Liver (tissue), 9 donors: Measurements from ENCODE around the gene ZNF578. TPM values are rescaled to one million over a fixed set of nuclear protein-coding genes. Genes with fewer than 3 reads are reported as not detected.
A peak's percentile ranks its signal among the peaks of the same experiment; 100 is the strongest.
"Not testable (repeated sequence)": the region's sequence is repeated elsewhere in the genome, so short reads cannot be mapped to it uniquely, and the experiment has no call there.

Source experiments
- DNase-seq: peaks from one replicate; pipeline ENCODE4 v3.0.0-alpha.2; 2017; ENCODE audit warnings: low spot score
- H3K27ac ChIP-seq, 2 donors: one replicate each; pipeline ENCODE4 v1.7.0; 2013; ENCODE audit warnings: inconsistent platforms in 2 of 2, low read length in 2 of 2, control low read depth in 1 of 2, low read depth in 1 of 2, mild to moderate bottlenecking in 1 of 2
- H3K27me3 ChIP-seq, 4 donors: one replicate each; pipeline versions ENCODE4 v1.6.1 to v1.7.0; 2013; ENCODE audit warnings: low read length in 3 of 4, inconsistent platforms in 1 of 4, mild to moderate bottlenecking in 1 of 4, moderate library complexity in 1 of 4; ENCODE audit not compliant: control insufficient read depth in 4 of 4, insufficient read depth in 4 of 4
- H3K36me3 ChIP-seq, 4 donors: one replicate each; pipeline versions ENCODE4 v1.6.1 to v1.7.0; 2013; ENCODE audit warnings: low read length in 3 of 4, mild to moderate bottlenecking in 3 of 4, low read depth in 1 of 4, moderate library complexity in 1 of 4; ENCODE audit not compliant: control insufficient read depth in 4 of 4, insufficient read depth in 3 of 4
- H3K4me1 ChIP-seq, 4 donors: one replicate each; pipeline versions ENCODE4 v1.6.1 to v1.7.0; 2013; ENCODE audit warnings: low read length in 3 of 4, mild to moderate bottlenecking in 3 of 4, moderate library complexity in 1 of 4; ENCODE audit not compliant: control insufficient read depth in 4 of 4, insufficient read depth in 4 of 4
- H3K4me3 ChIP-seq, 3 donors: one replicate each; pipeline versions ENCODE4 v1.6.1 to v1.7.0; 2013; ENCODE audit warnings: low read length in 3 of 3, control low read depth in 1 of 3, low read depth in 1 of 3, mild to moderate bottlenecking in 1 of 3
- H3K9ac ChIP-seq, 2 donors: one replicate each; pipeline ENCODE4 v1.7.0; 2013; ENCODE audit warnings: low read length in 2 of 2, mild to moderate bottlenecking in 2 of 2, moderate library complexity in 2 of 2, control low read depth in 1 of 2, low read depth in 1 of 2
- H3K9me3 ChIP-seq, 4 donors: one replicate each; pipeline versions ENCODE4 v1.6.1 to v1.7.0; 2013; ENCODE audit warnings: low read length in 3 of 4; ENCODE audit not compliant: control insufficient read depth in 4 of 4
- EGR1 ChIP-seq, 2 donors: IDR thresholded peaks; 2 replicates each; pipeline ENCODE4 v1.6.1; 2016 to 2018; ENCODE audit warnings: antibody characterized with exemption in 2 of 2, low read depth in 2 of 2
- FOXA2 ChIP-seq: IDR thresholded peaks from 2 replicates; pipeline ENCODE4 v1.6.1; 2016; ENCODE audit warnings: antibody characterized with exemption
- HNF4G ChIP-seq: IDR thresholded peaks from 2 replicates; pipeline ENCODE4 v1.6.1; 2016; ENCODE audit warnings: antibody characterized with exemption
- JUND ChIP-seq, 2 donors: IDR thresholded peaks; 2 replicates each; pipeline ENCODE4 v1.6.1; 2016; ENCODE audit warnings: antibody characterized with exemption in 2 of 2
- NR2F2 ChIP-seq: IDR thresholded peaks from 2 replicates; pipeline ENCODE4 v1.6.1; 2016; ENCODE audit warnings: antibody characterized with exemption
- RAD21 ChIP-seq, 2 donors: IDR thresholded peaks; 2 replicates each; pipeline ENCODE4 v1.6.1; 2016; ENCODE audit warnings: antibody characterized with exemption in 2 of 2, mild to moderate bottlenecking in 2 of 2
- SP1 ChIP-seq: IDR thresholded peaks from 2 replicates; pipeline ENCODE4 v1.6.1; 2018; ENCODE audit warnings: antibody characterized with exemption, mild to moderate bottlenecking
- TAF1 ChIP-seq: conservative IDR thresholded peaks from 2 replicates; pipeline ENCODE4 v1.6.1; 2016; ENCODE audit warnings: antibody characterized with exemption, mild to moderate bottlenecking
- YY1 ChIP-seq: IDR thresholded peaks from 2 replicates; pipeline ENCODE4 v1.6.1; 2016; ENCODE audit warnings: antibody characterized with exemption, mild to moderate bottlenecking
- WGBS: extraction: QIAGEN DNeasy Blood & Tissue Kit; methylation state at CpG from one replicate; pipeline ENCODE4 v1.1.7; 2013; 5-methylcytosine and 5-hydroxymethylcytosine counted together
- polyA plus RNA-seq, 2 donors: library from polyadenylated mRNA; stranded (reverse) in 1 of 2; unstranded in 1 of 2; fragments of 200-250 nt in 1 of 2; fragments of >200 nt in 1 of 2; fragmentation: Nextera tagmentation in 1 of 2; extraction: Ambion mirVana in 1 of 2; gene quantifications; one replicate each; pipeline versions ENCODE4 v1.2.1 to v1.2.3, GENCODE V29; 2013 to 2015
- total RNA-seq, 2 donors: library from RNA; depleted of rRNA; stranded (reverse); fragments of >200 nt; gene quantifications; one replicate each; pipeline ENCODE4 v1.2.3, GENCODE V29; 2014
- TF ChIP-seq, protein P1 (sequence below): IDR thresholded peaks from 2 replicates; pipeline ENCODE4 v1.6.1; 2016; ENCODE audit warnings: antibody characterized with exemption
- TF ChIP-seq, protein P2 (sequence below): IDR thresholded peaks from 2 replicates; pipeline ENCODE4 v1.6.1; 2016; ENCODE audit warnings: antibody characterized with exemption
- TF ChIP-seq, protein P3 (sequence below): IDR thresholded peaks from 2 replicates; pipeline ENCODE4 v1.6.1; 2016; ENCODE audit warnings: antibody characterized with exemption, mild to moderate bottlenecking
- donor health status: healthy.
- donor health status: healthy.
- donor health status: healthy.
- donor health status: healthy.
- donor health status: healthy.

Gene ZNF578
- total and polyA plus RNA-seq, 4 donors = 0.09 to 0.56 (median 0.25) TPM; not detected in 1

DNA sequence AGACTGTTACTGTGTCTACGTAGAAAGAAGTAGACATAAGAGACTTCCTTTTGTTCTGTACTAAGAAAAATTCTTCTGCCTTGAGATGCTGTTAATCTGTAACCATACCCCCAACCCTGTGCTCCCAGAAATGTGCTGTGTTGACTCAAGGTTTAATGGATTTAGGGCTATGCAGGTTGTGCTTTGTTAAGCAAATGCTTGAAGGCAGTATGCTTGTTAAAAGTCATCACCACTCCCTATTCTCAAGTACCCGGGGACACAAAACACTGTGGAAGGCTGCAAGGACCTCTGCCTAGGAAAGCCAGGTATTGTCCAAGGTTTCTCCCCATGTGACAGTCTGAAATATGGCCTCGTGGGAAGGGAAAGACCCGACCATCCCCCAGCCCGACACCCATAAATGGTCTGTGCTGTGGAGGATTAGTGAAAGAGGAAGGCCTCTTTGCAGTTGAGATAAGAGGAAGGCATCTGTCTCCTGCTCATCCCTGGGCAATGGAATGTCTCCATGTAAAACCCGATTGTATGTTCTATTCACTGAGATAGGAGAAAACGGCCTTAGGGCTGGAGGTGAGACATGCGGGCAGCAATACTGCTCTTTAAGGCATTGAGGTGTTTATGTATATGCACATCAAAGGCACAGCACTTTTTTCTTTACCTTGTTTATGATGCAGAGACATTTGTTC is 32.3 kb downstream of the ZNF578 start:
- H3K4me1 ChIP-seq, H3K9ac ChIP-seq: not testable (repeated sequence)
- H3K9me3 ChIP-seq = peaks cover 7 to 46% (median 43%) of the 10 kb centered on the region in 4 donors

DNA sequence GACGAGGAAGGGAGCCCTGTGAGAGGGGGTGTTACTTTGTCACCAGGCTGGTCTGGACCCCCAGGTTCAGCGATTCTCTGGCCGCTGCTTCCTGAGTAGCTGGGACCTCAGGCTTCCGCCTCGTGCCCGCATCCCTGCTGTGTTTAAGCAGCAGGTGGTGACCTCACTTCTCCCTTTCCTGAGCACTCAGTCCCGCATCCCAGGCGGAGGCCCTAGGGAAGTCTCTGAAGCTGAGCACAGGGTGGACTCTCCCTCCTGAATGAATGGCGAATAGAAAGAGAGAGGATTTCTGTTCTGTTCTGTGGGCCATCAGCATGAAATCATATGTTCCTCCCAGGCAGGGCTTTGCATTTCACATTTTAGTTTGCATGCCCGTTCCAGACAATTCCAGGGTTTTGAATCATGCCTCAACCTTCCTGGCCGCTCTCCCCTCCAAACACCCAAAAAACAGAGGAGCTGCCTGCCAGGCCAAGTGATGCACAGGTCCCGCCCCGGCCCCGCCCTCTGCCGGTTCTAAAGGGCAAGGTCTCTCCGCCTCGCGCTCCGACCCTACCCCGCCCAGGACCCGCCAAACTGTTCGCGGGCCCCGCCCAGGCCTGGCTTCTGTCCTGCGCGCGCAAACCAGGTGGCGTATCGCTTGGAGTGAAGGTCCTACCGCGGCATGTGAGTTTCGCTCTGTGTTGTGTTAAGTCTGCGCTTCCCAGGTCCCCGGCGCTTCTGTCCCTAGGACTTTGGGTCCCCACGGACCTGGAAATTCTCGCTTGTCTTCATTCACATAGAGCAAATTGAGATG is 39.0 kb downstream of the ZNF578 start:
- TF ChIP-seq YY1 = no peak
- TF ChIP-seq JUND (IDR thresholded peaks at IDR 0.05) = no peak
- TF ChIP-seq NR2F2 = no peak
- TF ChIP-seq, protein P1, sequence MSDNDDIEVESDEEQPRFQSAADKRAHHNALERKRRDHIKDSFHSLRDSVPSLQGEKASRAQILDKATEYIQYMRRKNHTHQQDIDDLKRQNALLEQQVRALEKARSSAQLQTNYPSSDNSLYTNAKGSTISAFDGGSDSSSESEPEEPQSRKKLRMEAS = no peak
- TF ChIP-seq, protein P2, sequence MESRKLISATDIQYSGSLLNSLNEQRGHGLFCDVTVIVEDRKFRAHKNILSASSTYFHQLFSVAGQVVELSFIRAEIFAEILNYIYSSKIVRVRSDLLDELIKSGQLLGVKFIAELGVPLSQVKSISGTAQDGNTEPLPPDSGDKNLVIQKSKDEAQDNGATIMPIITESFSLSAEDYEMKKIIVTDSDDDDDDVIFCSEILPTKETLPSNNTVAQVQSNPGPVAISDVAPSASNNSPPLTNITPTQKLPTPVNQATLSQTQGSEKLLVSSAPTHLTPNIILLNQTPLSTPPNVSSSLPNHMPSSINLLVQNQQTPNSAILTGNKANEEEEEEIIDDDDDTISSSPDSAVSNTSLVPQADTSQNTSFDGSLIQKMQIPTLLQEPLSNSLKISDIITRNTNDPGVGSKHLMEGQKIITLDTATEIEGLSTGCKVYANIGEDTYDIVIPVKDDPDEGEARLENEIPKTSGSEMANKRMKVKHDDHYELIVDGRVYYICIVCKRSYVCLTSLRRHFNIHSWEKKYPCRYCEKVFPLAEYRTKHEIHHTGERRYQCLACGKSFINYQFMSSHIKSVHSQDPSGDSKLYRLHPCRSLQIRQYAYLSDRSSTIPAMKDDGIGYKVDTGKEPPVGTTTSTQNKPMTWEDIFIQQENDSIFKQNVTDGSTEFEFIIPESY = no peak
- no peak for TF ChIP-seq FOXA2
- TF ChIP-seq HNF4G = no peak
- no peak for TF ChIP-seq RAD21 (IDR thresholded peaks at IDR 0.05)
- TF ChIP-seq, protein P3, sequence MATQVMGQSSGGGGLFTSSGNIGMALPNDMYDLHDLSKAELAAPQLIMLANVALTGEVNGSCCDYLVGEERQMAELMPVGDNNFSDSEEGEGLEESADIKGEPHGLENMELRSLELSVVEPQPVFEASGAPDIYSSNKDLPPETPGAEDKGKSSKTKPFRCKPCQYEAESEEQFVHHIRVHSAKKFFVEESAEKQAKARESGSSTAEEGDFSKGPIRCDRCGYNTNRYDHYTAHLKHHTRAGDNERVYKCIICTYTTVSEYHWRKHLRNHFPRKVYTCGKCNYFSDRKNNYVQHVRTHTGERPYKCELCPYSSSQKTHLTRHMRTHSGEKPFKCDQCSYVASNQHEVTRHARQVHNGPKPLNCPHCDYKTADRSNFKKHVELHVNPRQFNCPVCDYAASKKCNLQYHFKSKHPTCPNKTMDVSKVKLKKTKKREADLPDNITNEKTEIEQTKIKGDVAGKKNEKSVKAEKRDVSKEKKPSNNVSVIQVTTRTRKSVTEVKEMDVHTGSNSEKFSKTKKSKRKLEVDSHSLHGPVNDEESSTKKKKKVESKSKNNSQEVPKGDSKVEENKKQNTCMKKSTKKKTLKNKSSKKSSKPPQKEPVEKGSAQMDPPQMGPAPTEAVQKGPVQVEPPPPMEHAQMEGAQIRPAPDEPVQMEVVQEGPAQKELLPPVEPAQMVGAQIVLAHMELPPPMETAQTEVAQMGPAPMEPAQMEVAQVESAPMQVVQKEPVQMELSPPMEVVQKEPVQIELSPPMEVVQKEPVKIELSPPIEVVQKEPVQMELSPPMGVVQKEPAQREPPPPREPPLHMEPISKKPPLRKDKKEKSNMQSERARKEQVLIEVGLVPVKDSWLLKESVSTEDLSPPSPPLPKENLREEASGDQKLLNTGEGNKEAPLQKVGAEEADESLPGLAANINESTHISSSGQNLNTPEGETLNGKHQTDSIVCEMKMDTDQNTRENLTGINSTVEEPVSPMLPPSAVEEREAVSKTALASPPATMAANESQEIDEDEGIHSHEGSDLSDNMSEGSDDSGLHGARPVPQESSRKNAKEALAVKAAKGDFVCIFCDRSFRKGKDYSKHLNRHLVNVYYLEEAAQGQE = no peak
- TF ChIP-seq TAF1 = no peak
- no peak for TF ChIP-seq SP1
- TF ChIP-seq EGR1 (IDR thresholded peaks at IDR 0.05; ENCODE audit: low read depth in 2 of 2) = no peak
- H3K9me3 ChIP-seq = peaks cover 15 to 34% (median 27%) of the 10 kb centered on the region in 4 donors
- no peaks in the 10 kb centered on the region for H3K36me3 ChIP-seq
- 28% methylated on average over 37 of the region's 37 CpGs for WGBS
- no peaks in the 10 kb centered on the region for H3K4me1 ChIP-seq
- H3K4me3 ChIP-seq = peak overlapping the region in 2 of 3 donors; percentile 11 to 19
- peak; percentile 37 for DNase-seq
- H3K27me3 ChIP-seq = no peaks in the 10 kb centered on the region
- H3K27ac ChIP-seq = no peak overlapping the region
- H3K9ac ChIP-seq = no peak overlapping the region

More for the DNA sequence above, 32.3 kb downstream of the ZNF578 start:
- H3K4me3 ChIP-seq = peak overlapping the region in 1 of 3 donors; percentile 11
- not testable (repeated sequence) for H3K36me3 ChIP-seq, H3K27ac ChIP-seq, DNase-seq, H3K27me3 ChIP-seq
- WGBS = 11% methylated on average over 8 of the region's 8 CpGs
